Measurements from ENCODE around the gene SUGCT. TPM values are rescaled to one million over a fixed set of nuclear protein-coding genes. Genes with fewer than 3 reads are reported as not detected.

SUGCT gene
- total RNA-seq, 3 donors from 2014 or later, result 7.6 to 19.1 (median 10.1) TPM

GRCh38 chr7:40483630-40484029 is 348.8 kb downstream of the SUGCT start:
- no peak for ATAC-seq
- Histone ChIP-seq H3K4me1 (ENCODE audit: low read depth) (no peaks in the 10 kb centered on the region), H3K4me3 (no peak overlapping the region), H3K9me3 (no peaks in the 10 kb centered on the region), H3K36me3 (ENCODE audit: low read depth) (no peaks in the 10 kb centered on the region)
- DNase-seq, result no peak
- TF ChIP-seq, protein P1, sequence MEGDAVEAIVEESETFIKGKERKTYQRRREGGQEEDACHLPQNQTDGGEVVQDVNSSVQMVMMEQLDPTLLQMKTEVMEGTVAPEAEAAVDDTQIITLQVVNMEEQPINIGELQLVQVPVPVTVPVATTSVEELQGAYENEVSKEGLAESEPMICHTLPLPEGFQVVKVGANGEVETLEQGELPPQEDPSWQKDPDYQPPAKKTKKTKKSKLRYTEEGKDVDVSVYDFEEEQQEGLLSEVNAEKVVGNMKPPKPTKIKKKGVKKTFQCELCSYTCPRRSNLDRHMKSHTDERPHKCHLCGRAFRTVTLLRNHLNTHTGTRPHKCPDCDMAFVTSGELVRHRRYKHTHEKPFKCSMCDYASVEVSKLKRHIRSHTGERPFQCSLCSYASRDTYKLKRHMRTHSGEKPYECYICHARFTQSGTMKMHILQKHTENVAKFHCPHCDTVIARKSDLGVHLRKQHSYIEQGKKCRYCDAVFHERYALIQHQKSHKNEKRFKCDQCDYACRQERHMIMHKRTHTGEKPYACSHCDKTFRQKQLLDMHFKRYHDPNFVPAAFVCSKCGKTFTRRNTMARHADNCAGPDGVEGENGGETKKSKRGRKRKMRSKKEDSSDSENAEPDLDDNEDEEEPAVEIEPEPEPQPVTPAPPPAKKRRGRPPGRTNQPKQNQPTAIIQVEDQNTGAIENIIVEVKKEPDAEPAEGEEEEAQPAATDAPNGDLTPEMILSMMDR (IDR thresholded peaks at IDR 0.05), result no peak
- intact Hi-C loops (cut with DNase I, micrococcal nuclease), result no loop called here

GRCh38 chr7:40489844-40490602 is 355.2 kb downstream of the SUGCT start:
- intact Hi-C loops (cut with DNase I, micrococcal nuclease), result no loop called here
- DNase-seq (no peak), ATAC-seq (no peak)
- Histone ChIP-seq H3K4me1 (ENCODE audit: low read depth) (no peaks in the 10 kb centered on the region), H3K36me3 (ENCODE audit: low read depth) (no peaks in the 10 kb centered on the region), H3K4me3 (no peak overlapping the region), H3K9me3 (peaks cover 2% of the 10 kb centered on the region)
- TF ChIP-seq, protein P1 (IDR thresholded peaks at IDR 0.05), result no peak

DNA sequence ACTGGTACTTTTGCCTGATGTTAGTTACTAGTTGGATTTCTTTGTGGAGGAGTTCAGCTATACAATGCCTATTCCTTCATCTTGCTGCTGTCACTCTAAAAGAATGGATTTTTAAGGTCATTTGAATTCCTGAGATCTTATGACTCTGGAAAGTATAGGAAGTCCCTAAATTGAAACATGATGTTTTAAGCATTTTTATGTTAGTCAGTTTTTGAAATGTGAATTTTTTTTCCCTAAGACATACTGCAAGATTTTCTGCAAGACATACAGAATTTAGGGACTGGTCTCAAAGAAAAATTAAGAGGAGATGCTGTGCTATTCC is 355.8 kb downstream of the SUGCT start:
- ATAC-seq (no peak), DNase-seq (no peak)
- Histone ChIP-seq H3K9me3 (peaks cover 2% of the 10 kb centered on the region), H3K36me3 (ENCODE audit: low read depth) (no peaks in the 10 kb centered on the region), H3K4me3 (no peak overlapping the region), H3K4me1 (ENCODE audit: low read depth) (no peaks in the 10 kb centered on the region)
- intact Hi-C loops (cut with DNase I, micrococcal nuclease), result no loop called here
- TF ChIP-seq, protein P1 (IDR thresholded peaks at IDR 0.05), result no peak

DNA sequence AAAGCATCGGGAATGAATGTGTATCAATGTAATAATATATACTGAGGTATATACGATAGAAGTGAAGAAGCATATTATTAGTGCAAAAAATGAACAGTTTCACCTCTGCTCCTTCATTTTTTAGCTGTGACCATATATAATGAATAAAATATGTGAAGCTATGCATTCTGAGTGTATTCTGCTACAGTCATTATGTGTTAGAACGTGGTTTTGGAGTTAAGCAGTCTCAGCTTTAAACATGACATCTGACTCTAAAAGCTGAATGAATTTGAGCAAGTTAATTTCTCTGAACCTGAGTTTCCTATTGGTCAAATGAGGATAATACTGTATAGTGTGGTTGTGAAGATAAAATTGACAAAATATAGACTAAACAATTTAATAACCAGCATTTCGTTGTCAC is 358.1 kb downstream of the SUGCT start:
- TF ChIP-seq, protein P1 (IDR thresholded peaks at IDR 0.05), result no peak
- no peaks in the 10 kb centered on the region for H3K4me1 ChIP-seq (ENCODE audit: low read depth)
- H3K9me3 ChIP-seq, result peaks cover 2% of the 10 kb centered on the region
- ATAC-seq (no peak), DNase-seq (no peak)
- intact Hi-C loops (cut with DNase I, micrococcal nuclease), result no loop called here
- no peak overlapping the region for H3K4me3 ChIP-seq
- no peaks in the 10 kb centered on the region for H3K36me3 ChIP-seq (ENCODE audit: low read depth)

DNA sequence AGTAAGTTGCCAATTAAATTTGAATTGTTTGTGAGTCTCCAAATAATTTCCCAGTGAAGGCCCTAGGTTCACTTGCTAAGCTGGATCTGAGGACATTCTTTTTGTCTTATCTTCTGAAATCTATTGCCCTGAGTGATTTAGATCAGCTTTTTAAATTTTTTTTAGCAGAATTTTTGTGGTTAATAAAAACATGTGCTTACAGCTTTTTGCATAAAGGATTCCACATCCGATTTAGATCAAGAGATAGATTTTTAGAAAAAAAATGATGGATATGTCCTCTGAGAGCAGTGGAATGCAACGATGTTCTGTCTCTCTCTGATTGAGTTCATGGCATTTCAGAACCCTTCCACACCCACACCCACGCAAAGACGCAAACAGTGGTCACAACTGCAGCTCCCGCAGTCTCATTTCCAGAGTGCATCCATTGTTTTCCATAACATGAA is 358.8 kb downstream of the SUGCT start:
- DNase-seq (no peak), ATAC-seq (no peak)
- Histone ChIP-seq H3K36me3 (ENCODE audit: low read depth) (no peaks in the 10 kb centered on the region), H3K9me3 (peaks cover 2% of the 10 kb centered on the region), H3K4me1 (ENCODE audit: low read depth) (no peaks in the 10 kb centered on the region), H3K4me3 (no peak overlapping the region)
- intact Hi-C loops (cut with DNase I, micrococcal nuclease), result no loop called here
- TF ChIP-seq, protein P1 (IDR thresholded peaks at IDR 0.05), result no peak
